AG04450 (cell line): Measurements from ENCODE around the gene LRMDA. TPM values are rescaled to one million over a fixed set of nuclear protein-coding genes. Genes with fewer than 3 reads are reported as not detected.

Experiments used
- CTCF ChIA-PET: fragments of 300-600, 350-600 bp; formaldehyde crosslinking; extraction: SDS; loops from one replicate; lab custom pipeline; 2022; ENCODE audit warnings: antibody characterized with exemption, inconsistent platforms; lab: Charles Lee
- POLR2A ChIA-PET: fragments of 350-600 bp; formaldehyde crosslinking; extraction: SDS; loops from one replicate; lab custom pipeline; 2021; ENCODE audit warnings: antibody characterized with exemption, inconsistent platforms; lab: Yijun Ruan, JAX
- DNase-seq: peaks from one replicate; pipeline ENCODE4 v3.0.0-alpha.2; 2011; ENCODE audit warnings: low read depth, low spot score
- H3K27ac ChIP-seq: one replicate; pipeline ENCODE4 v1.5.1; 2012; ENCODE audit warnings: low read depth, low read length, control low read depth
- H3K27me3 ChIP-seq: one replicate; pipeline ENCODE4 v1.6.0; 2012; ENCODE audit warnings: low read length; ENCODE audit not compliant: control insufficient read depth, insufficient read depth
- H3K4me3 ChIP-seq: 2 replicates; pipeline ENCODE4 v1.5.1; 2011; ENCODE audit warnings: mild to moderate bottlenecking, low read depth, low read length, control low read depth
- H3K9me3 ChIP-seq: 2 replicates; pipeline ENCODE4 v1.5.1; 2012; ENCODE audit warnings: low read length; ENCODE audit not compliant: control insufficient read depth, insufficient read depth
- CTCF ChIP-seq: IDR thresholded peaks from 2 replicates; pipeline ENCODE4 v1.5.1; 2011; ENCODE audit warnings: low read depth, low read length, control low read depth, inconsistent platforms
- polyA plus RNA-seq: library from polyadenylated mRNA; depleted of rRNA; stranded (reverse); fragments of >200 nt; gene quantifications from 2 replicates; pipeline ENCODE4 v1.2.3, GENCODE V29; 2011

LRMDA gene
- polyA plus RNA-seq, 1 experiment: 0.12 TPM

GRCh38 chr10:75864717-75865116 lies 433.3 kb downstream of the LRMDA start:
- H3K27me3 ChIP-seq: no peaks in the 10 kb centered on the region
- no peak overlapping the region for H3K4me3 ChIP-seq
- TF ChIP-seq CTCF: no peak
- POLR2A ChIA-PET: no interaction called here
- no peak overlapping the region for H3K27ac ChIP-seq
- H3K9me3 ChIP-seq: no peaks in the 10 kb centered on the region
- CTCF ChIA-PET: no interaction called here
- DNase-seq: no peak

- POLR2A ChIA-PET: no interaction called here
- CTCF ChIA-PET: no interaction called here
- H3K9me3 ChIP-seq: no peaks in the 10 kb centered on the region
- no peak for DNase-seq
- H3K27ac ChIP-seq: no peak overlapping the region
- no peak for TF ChIP-seq CTCF
- no peaks in the 10 kb centered on the region for H3K27me3 ChIP-seq
- no peak overlapping the region for H3K4me3 ChIP-seq
Measured at GRCh38 chr10:75865413-75866299, 434.2 kb downstream of the LRMDA start.

GRCh38 chr10:75866300-75866625 lies 434.8 kb downstream of the LRMDA start:
- H3K9me3 ChIP-seq: no peaks in the 10 kb centered on the region
- POLR2A ChIA-PET: no interaction called here
- no peak overlapping the region for H3K4me3 ChIP-seq
- no peaks in the 10 kb centered on the region for H3K27me3 ChIP-seq
- no peak for DNase-seq
- no peak overlapping the region for H3K27ac ChIP-seq
- CTCF ChIA-PET: no interaction called here
- no peak for TF ChIP-seq CTCF

GRCh38 chr10:75866731-75867130 lies 435.3 kb downstream of the LRMDA start:
- H3K9me3 ChIP-seq: no peaks in the 10 kb centered on the region
- no peak overlapping the region for H3K4me3 ChIP-seq
- H3K27me3 ChIP-seq: no peaks in the 10 kb centered on the region
- DNase-seq: no peak
- H3K27ac ChIP-seq: no peak overlapping the region
- ChIA-PET CTCF (no interaction called here), POLR2A (no interaction called here)
- TF ChIP-seq CTCF: no peak

- CTCF ChIA-PET: no interaction called here
Measured at GRCh38 chr10:75868574-75868973, 437.1 kb downstream of the LRMDA start.

More at GRCh38 chr10:75868574-75868973, 437.1 kb downstream of the LRMDA start:
- no peak for DNase-seq
- Histone ChIP-seq H3K27ac (no peak overlapping the region), H3K4me3 (no peak overlapping the region), H3K9me3 (no peaks in the 10 kb centered on the region), H3K27me3 (no peaks in the 10 kb centered on the region)
- TF ChIP-seq CTCF: no peak
- POLR2A ChIA-PET: no interaction called here
